ENCODE data around the gene GPR183.

GPR183 gene

GRCh38 chr13:99329477-99329876 lies 22.3 kb upstream of the GPR183 start:
- Histone ChIP-seq H3K36me3 (ENCODE audit: control insufficient read depth in 2 of 2, insufficient read depth in 1 of 2, low read length in 2 of 2) (peaks cover 0 to 8% of the 10 kb centered on the region in 2 experiments; a peak in 1 of 3 replicates), H3K27ac (ENCODE audit: extremely low read depth, low read depth, low read length) (no peak overlapping the region), H3K4me1 (ENCODE audit: control insufficient read depth, insufficient read depth, low read length) (no peaks in the 10 kb centered on the region), H3K9me3 (ENCODE audit: control insufficient read depth, insufficient read depth, low read depth, low read length) (no peaks in the 10 kb centered on the region), H3K4me3 (ENCODE audit: low read depth, low read length) (no peak overlapping the region)
- CTCF ChIA-PET, result interaction anchor here (0.6 kb wide), 1 partner anchor 171 kb away, joined by 3 read pairs; no protein-coding TSS in a partner anchor
- POLR2A ChIA-PET, result no interaction called here
- no peak for TF ChIP-seq ZSCAN30 (tag by site-specific recombination; IDR thresholded peaks at IDR 0.05)
- no peak for TF ChIP-seq ZNF433 (tag by site-specific recombination; IDR thresholded peaks at IDR 0.05; ENCODE audit: low read depth)
- TF ChIP-seq ZNF155 (tag by site-specific recombination; IDR thresholded peaks at IDR 0.05), result no peak
- TF ChIP-seq ZFP41 (tag by site-specific recombination; IDR thresholded peaks at IDR 0.05; ENCODE audit: borderline replicate concordance), result no peak
- TF ChIP-seq, protein P1, sequence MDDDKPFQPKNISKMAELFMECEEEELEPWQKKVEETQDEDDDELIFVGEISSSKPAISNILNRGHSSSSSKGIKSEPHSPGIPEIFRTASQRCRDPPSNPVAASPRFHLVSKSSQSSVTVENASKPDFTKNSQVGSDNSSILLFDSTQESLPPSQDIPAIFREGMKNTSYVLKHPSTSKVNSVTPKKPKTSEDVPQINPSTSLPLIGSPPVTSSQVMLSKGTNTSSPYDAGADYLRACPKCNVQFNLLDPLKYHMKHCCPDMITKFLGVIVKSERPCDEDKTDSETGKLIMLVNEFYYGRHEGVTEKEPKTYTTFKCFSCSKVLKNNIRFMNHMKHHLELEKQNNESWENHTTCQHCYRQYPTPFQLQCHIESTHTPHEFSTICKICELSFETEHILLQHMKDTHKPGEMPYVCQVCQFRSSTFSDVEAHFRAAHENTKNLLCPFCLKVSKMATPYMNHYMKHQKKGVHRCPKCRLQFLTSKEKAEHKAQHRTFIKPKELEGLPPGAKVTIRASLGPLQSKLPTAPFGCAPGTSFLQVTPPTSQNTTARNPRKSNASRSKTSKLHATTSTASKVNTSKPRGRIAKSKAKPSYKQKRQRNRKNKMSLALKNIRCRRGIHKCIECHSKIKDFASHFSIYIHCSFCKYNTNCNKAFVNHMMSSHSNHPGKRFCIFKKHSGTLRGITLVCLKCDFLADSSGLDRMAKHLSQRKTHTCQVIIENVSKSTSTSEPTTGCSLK (tag by site-specific recombination; IDR thresholded peaks at IDR 0.05), result no peak
- TF ChIP-seq KLF16 (tag by site-specific recombination; IDR thresholded peaks at IDR 0.05), result no peak
- TF ChIP-seq ZNF174 (tag by site-specific recombination; IDR thresholded peaks at IDR 0.05), result no peak
- no peak for TF ChIP-seq HOXA7 (CRISPR knock-in tag; IDR thresholded peaks at IDR 0.05; ENCODE audit: borderline replicate concordance)
- TF ChIP-seq ZNF558 (tag by site-specific recombination; IDR thresholded peaks at IDR 0.05), result no peak
- TF ChIP-seq ZNF660 (tag by site-specific recombination; IDR thresholded peaks at IDR 0.05), result no peak

GRCh38 chr13:99327761-99328160 lies 20.6 kb upstream of the GPR183 start:
- TF ChIP-seq ZNF311 (tag by site-specific recombination; IDR thresholded peaks at IDR 0.05; ENCODE audit: borderline replicate concordance), result no peak
- TF ChIP-seq ZNF366 (tag by site-specific recombination; conservative IDR thresholded peaks at IDR 0.05), result no peak
- TF ChIP-seq ZNF701 (tag by site-specific recombination; IDR thresholded peaks at IDR 0.05), result no peak
- TF ChIP-seq, protein P2, sequence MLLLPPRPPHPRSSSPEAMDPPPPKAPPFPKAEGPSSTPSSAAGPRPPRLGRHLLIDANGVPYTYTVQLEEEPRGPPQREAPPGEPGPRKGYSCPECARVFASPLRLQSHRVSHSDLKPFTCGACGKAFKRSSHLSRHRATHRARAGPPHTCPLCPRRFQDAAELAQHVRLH (tag by site-specific recombination; IDR thresholded peaks at IDR 0.05), result no peak
- TF ChIP-seq ZNF791 (tag by site-specific recombination; IDR thresholded peaks at IDR 0.05), result no peak
- TF ChIP-seq ZNF473 (tag by site-specific recombination; IDR thresholded peaks at IDR 0.05), result no peak
- no peak for TF ChIP-seq ZNF26 (tag by site-specific recombination; IDR thresholded peaks at IDR 0.05)
- no peak for TF ChIP-seq ZEB2 (tag by site-specific recombination; IDR thresholded peaks at IDR 0.05)
- no peak for TF ChIP-seq ZNF274 (IDR thresholded peaks at IDR 0.05; ENCODE audit: low read length)
- TF ChIP-seq ZNF274 (tag by site-specific recombination; IDR thresholded peaks at IDR 0.05; ENCODE audit: borderline replicate concordance), result no peak
- TF ChIP-seq ZXDB (tag by site-specific recombination; IDR thresholded peaks at IDR 0.05), result no peak
- no peak for TF ChIP-seq KLF8 (tag by site-specific recombination; IDR thresholded peaks at IDR 0.05)
- no peak for TF ChIP-seq ZBTB17 (tag by site-specific recombination; IDR thresholded peaks at IDR 0.05)
- TF ChIP-seq ZNF18 (tag by site-specific recombination; IDR thresholded peaks at IDR 0.05), result no peak
- no peak for TF ChIP-seq ZNF248 (tag by site-specific recombination; IDR thresholded peaks at IDR 0.05)
- TF ChIP-seq ZNF37A (tag by site-specific recombination; IDR thresholded peaks at IDR 0.05), result no peak
- no peak for TF ChIP-seq ZNF133 (tag by site-specific recombination; IDR thresholded peaks at IDR 0.05)
- TF ChIP-seq ZNF792 (tag by site-specific recombination; IDR thresholded peaks at IDR 0.05), result no peak
- TF ChIP-seq ZNF677 (tag by site-specific recombination; IDR thresholded peaks at IDR 0.05), result no peak
- TF ChIP-seq IKZF3 (tag by site-specific recombination; IDR thresholded peaks at IDR 0.05), result no peak
- no peak for TF ChIP-seq ZNF19 (tag by site-specific recombination; IDR thresholded peaks at IDR 0.05; ENCODE audit: low read depth)
- ChIA-PET POLR2A (no interaction called here), CTCF (no interaction called here)
- H3K4me1 ChIP-seq (ENCODE audit: control insufficient read depth, insufficient read depth, low read length), result no peaks in the 10 kb centered on the region
- H3K9me3 ChIP-seq (ENCODE audit: control insufficient read depth, insufficient read depth, low read depth, low read length), result no peaks in the 10 kb centered on the region
- H3K27ac ChIP-seq (ENCODE audit: extremely low read depth, low read depth, low read length), result no peak overlapping the region
- H3K36me3 ChIP-seq (ENCODE audit: control insufficient read depth in 2 of 2, insufficient read depth in 1 of 2, low read length in 2 of 2), result peaks cover 0 to 8% of the 10 kb centered on the region in 2 experiments; a peak in 1 of 3 replicates
- H3K4me3 ChIP-seq (ENCODE audit: low read depth, low read length), result no peak overlapping the region
